Raji (cell line): Measurements from ENCODE around the gene ASB10.

Experiments used
- POLR2A ChIP-seq: IDR thresholded peaks from 2 replicates; pipeline ENCODE4 v1.6.1; 2011; ENCODE audit warnings: low read depth, low read length, control low read depth; ENCODE audit not compliant: insufficient read depth

The ASB10 gene

GRCh38 chr7:151167197-151167961 is 19.7 kb downstream of the ASB10 start, which contains the start of gene GBX1:
TSS of gene GBX1 (minus strand) at chr7:151167694. CDS start at chr7:151167548, 146 bp downstream.
- no peak for TF ChIP-seq POLR2A

GRCh38 chr7:151166629-151167196 is 20.3 kb downstream of the ASB10 start:
- no peak for TF ChIP-seq POLR2A

GRCh38 chr7:151161757-151162156 is 25.3 kb downstream of the ASB10 start:
- no peak for TF ChIP-seq POLR2A

DNA sequence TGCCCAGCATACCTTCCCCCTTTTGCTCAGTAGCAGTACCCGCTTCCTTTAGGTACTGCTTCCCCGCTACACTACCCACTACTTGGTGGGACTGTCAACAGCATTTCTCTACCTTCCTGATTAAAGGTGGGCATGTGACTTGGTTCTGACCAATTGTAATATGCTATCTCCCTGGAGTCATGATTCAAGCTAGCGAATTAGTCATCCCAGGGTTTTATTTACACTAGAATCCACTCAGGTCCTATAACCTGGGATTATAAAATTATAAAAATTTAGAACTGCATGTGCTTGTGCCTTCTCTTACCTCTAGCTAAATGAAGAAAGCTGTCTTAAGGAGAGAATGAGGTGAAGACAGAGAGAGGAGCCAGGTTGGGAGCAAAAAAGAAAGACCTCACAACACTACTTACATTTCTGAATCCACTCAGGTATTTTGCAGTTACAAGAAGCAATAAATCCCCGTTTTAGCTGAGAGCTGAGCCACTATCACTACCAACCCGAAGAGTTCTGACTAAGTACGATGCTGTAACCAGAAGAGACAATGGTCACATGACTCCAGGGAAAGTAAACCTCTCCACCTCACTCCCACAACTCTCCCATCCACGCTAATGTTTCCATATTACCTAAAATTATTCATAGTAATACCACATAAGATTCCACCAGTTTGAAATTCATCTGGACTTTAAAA is 29.3 kb downstream of the ASB10 start:
- TF ChIP-seq POLR2A = no peak

DNA sequence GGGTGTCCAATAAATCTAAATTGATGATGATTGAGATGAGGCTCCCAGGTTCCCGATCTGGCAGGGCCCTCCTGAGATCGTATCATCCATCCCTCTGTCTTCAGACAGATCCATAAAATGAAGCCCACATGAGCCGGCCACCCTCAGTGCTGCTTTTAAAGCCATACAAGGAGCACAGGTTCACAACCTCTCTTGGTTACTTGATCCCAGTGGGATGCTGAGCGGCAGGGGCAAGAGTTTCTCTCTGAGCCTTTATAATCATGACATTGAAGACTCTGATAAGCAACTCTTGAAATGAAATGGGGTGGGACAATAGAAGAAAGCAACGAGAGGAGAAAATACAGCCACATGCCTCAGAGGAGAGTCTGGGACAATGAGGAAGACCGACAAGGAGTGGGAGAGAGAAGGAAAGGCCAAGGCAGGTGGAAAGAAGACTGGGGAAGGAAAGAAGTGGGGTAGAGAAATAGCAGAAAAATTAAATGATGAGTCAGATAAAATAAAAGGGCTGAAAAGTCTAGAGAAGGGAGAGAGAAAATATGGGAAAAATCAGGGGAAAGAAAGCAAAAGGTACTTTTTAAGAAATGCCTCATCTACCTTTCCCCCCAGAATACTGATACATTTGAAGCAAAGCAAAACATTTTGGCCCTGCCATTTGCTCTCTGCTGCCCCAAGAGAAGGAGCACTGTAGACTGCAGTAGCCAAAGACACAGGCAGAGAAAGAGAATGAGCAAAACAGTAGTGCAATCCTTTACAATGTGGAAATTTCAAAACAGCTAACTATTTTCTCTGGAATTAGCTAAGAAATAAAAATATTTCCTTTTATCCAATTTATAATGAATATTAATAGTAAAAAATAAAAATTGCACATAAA is 34.2 kb downstream of the ASB10 start:
- TF ChIP-seq POLR2A = no peak

- TF ChIP-seq POLR2A = no peak
Observed at GRCh38 chr7:151150388-151150787, 36.7 kb downstream of the ASB10 start.

DNA sequence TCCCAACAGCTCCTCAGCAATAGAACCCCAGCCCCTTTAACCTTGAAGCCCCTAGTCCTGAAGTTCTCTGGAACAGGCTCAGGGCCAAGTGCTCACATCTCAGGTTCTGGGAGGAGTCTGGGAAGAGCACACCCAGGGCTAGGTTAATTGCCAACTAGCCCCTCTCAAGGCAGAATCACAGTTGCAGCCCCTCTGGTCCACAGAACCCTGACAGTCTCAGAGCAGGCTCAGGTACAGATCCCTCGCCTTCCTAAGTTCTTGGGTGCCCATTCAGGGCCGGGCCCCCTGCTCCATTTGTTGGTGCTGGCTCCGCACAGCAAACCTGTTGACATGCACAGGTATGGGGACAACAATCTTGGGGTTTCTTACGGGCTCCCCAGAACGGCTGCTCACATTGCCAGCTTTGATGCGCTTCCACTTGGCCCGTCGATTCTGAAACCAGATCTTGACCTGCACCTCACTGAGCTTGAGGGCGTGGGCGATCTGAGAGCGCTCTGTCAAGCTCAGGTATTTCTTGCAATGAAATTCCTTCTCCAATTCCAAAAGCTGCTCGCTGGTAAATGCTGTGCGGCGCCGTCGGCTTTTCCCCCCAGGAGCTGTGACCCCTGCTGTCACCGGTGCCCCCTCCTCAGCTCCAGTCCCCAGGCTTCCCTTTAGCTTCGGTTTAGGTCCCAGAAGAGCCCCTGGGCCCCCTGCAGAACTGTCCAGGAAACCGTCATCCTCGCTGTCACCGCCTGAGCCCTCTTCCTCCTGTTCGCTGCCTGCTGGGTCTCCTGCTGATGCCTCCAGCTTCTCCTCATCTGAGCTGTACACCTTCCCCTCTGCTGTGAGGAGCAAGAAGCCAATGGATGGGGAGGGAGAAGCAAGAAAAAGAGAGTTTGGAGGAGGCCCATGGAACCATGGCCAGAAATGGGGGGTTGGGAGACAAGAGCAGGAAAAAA is 38.5 kb downstream of the ASB10 start:
- no peak for TF ChIP-seq POLR2A

GRCh38 chr7:151146761-151147160 is 40.3 kb downstream of the ASB10 start:
- no peak for TF ChIP-seq POLR2A

DNA sequence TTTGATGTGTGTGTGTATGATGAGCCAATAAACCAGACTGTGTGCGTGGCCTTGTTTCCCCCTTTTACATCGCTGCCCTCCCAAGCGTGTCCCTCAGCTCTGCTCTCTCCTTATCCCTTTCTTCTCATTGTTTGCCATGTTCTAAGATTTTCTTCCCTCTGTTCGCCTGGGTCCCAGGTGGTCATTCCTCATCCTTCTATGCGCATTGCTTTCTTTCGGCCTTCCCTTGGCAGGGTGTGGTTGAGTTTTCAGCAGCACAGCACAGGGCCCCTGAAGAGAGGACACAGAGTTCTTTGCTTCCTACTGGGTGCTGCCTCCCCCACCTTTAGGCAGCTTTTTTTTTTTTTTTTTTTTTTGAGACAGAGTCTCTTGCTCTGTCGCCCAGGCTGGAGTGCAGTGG is 42.7 kb downstream of the ASB10 start:
- no peak for TF ChIP-seq POLR2A

DNA sequence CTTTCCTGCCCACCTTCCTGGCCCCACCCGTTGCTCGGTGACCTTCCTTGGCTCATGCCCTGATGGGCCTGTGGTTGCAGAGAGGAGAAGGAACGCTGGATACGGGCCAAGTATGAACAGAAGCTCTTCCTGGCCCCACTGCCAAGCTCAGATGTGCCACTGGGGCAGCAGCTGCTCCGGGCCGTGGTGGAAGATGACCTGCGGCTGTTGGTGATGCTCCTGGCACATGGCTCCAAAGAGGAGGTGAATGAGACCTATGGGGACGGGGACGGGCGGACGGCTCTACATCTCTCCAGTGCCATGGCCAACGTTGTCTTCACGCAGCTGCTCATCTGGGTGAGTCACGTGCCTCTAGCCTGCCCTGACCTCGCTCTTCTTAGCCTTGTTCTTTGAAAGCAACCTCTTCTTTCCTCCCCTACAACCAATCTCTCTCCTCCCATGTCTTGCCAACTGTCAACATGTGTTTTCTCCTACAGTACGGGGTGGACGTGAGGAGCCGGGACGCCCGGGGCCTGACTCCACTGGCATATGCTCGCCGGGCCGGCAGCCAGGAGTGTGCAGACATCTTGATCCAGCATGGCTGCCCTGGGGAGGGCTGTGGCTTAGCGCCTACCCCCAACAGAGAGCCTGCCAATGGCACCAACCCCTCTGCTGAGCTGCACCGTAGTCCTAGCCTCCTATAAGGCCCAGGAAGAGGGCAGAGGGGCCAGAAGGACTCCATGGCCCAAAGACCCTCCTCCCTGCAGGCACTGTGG is 43.6 kb downstream of the ASB10 start:
- no peak for TF ChIP-seq POLR2A

DNA sequence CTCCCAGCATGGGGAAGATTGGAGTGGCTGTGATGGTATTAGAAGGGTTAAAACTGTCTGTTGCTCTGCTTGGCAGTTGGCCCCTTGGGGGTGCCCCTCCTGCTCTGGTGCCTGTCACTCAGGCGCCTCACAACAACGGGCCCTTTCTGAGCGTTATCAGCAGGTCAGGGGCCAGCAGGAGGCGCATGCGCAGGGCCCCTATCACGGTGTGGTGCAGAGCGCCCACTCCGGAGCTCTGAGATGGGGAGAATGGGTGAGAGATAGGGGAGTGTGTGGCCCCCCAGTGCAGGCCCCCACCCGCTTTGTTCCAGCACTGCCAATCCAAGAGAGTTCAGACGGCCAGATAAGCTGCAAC is 44.4 kb downstream of the ASB10 start:
- TF ChIP-seq POLR2A = no peak

- TF ChIP-seq POLR2A = no peak
Observed at GRCh38 chr7:151141855-151142685, 45.0 kb downstream of the ASB10 start.
